Hepatic stellate cell (primary cell): Measurements from ENCODE around the gene WDR20.

Experiments used
- DNase-seq: peaks from one replicate; pipeline ENCODE4 v3.0.0; 2011; ENCODE audit warnings: low spot score

The WDR20 gene

GRCh38 chr14:102218688-102219087, 79.0 kb downstream of the WDR20 start:
- DNase-seq, result no peak

- no peak for DNase-seq
Observed at GRCh38 chr14:102219316-102219715, 79.6 kb downstream of the WDR20 start.

- no peak for DNase-seq
Observed at GRCh38 chr14:102220031-102220430, 80.3 kb downstream of the WDR20 start.

- peak; percentile 61 for DNase-seq
Observed at GRCh38 chr14:102221026-102221425, 81.3 kb downstream of the WDR20 start.

- DNase-seq, result no peak
Observed at GRCh38 chr14:102222009-102222575, 82.4 kb downstream of the WDR20 start.

- no peak for DNase-seq
Observed at GRCh38 chr14:102222751-102223150, 83.1 kb downstream of the WDR20 start.

GRCh38 chr14:102223682-102224081, 84.0 kb downstream of the WDR20 start:
- DNase-seq, result no peak

GRCh38 chr14:102225386-102225785, 85.7 kb downstream of the WDR20 start:
- DNase-seq, result no peak

GRCh38 chr14:102225936-102226335, 86.2 kb downstream of the WDR20 start:
- DNase-seq, result no peak

GRCh38 chr14:102226356-102227125, 86.8 kb downstream of the WDR20 start:
- no peak for DNase-seq

GRCh38 chr14:102227184-102227964, 87.7 kb downstream of the WDR20 start:
- no peak for DNase-seq

GRCh38 chr14:102229071-102229738, 89.5 kb downstream of the WDR20 start:
- no peak for DNase-seq

GRCh38 chr14:102229739-102230092, 90.0 kb downstream of the WDR20 start:
- no peak for DNase-seq

- no peak for DNase-seq
Observed at GRCh38 chr14:102230481-102231210, 90.9 kb downstream of the WDR20 start.

- DNase-seq, result no peak
Observed at GRCh38 chr14:102231476-102232347, 92.0 kb downstream of the WDR20 start.

- DNase-seq, result no peak
Observed at GRCh38 chr14:102232348-102232625, 92.6 kb downstream of the WDR20 start.

GRCh38 chr14:102233081-102233480, 93.4 kb downstream of the WDR20 start:
- DNase-seq, result no peak

GRCh38 chr14:102234331-102235264, 94.9 kb downstream of the WDR20 start:
- no peak for DNase-seq

- DNase-seq, result peak; percentile 95
Observed at GRCh38 chr14:102235275-102235897, 95.7 kb downstream of the WDR20 start.

- DNase-seq, result no peak
Observed at GRCh38 chr14:102236026-102236425, 96.3 kb downstream of the WDR20 start.
